Stimulated activated memory B cell treated with anti-CD40 and anti-IgM and Interleukin-4, amounts not matched to agents 10 μg/mL and 1 μg/mL and 100 μg/mL, for 72 hours (primary cell): ENCODE measurements around the gene KIAA2012.

Source experiments
- ATAC-seq: fragments of 150-1000 bp; cut with Tn5 transposase; 2 replicates; pipeline ENCODE4 v1.10.0; 2021
- H3K27ac Mint-ChIP-seq: one replicate; pipeline ENCODE4 v1.8.0; 2022; ENCODE audit warnings: mild to moderate bottlenecking, mixed read lengths
- H3K27me3 Mint-ChIP-seq: one replicate; pipeline ENCODE4 v1.8.0; 2022; ENCODE audit warnings: mixed read lengths
- H3K36me3 Mint-ChIP-seq: one replicate; pipeline ENCODE4 v1.8.0; 2022; ENCODE audit warnings: mixed read lengths
- H3K4me1 Mint-ChIP-seq: one replicate; pipeline ENCODE4 v1.8.0; 2022; ENCODE audit warnings: mixed read lengths
- H3K4me3 Mint-ChIP-seq: one replicate; pipeline ENCODE4 v1.8.0; 2022; ENCODE audit warnings: mild to moderate bottlenecking, moderate library complexity, mixed read lengths
- H3K9me3 Mint-ChIP-seq: one replicate; pipeline ENCODE4 v1.8.0; 2022; ENCODE audit warnings: mixed read lengths

KIAA2012 gene

GRCh38 chr2:202112041-202112440 lies 39.0 kb downstream of the KIAA2012 start:
- no peak overlapping the region for H3K27ac Mint-ChIP-seq
- no peaks in the 10 kb centered on the region for H3K36me3 Mint-ChIP-seq
- no peak for ATAC-seq
- H3K27me3 Mint-ChIP-seq, result peaks cover 35% of the 10 kb centered on the region
- no peaks in the 10 kb centered on the region for H3K4me1 Mint-ChIP-seq
- H3K4me3 Mint-ChIP-seq, result no peak overlapping the region
- H3K9me3 Mint-ChIP-seq, result no peaks in the 10 kb centered on the region

- no peak overlapping the region for H3K27ac Mint-ChIP-seq
- H3K4me1 Mint-ChIP-seq, result no peaks in the 10 kb centered on the region
- no peaks in the 10 kb centered on the region for H3K36me3 Mint-ChIP-seq
- H3K9me3 Mint-ChIP-seq, result no peaks in the 10 kb centered on the region
- H3K27me3 Mint-ChIP-seq, result peaks cover 37% of the 10 kb centered on the region
- ATAC-seq, result no peak
- H3K4me3 Mint-ChIP-seq, result no peak overlapping the region
Measured at GRCh38 chr2:202113571-202114142, 40.6 kb downstream of the KIAA2012 start.

- no peak overlapping the region for H3K4me3 Mint-ChIP-seq
- H3K27me3 Mint-ChIP-seq, result peaks cover 37% of the 10 kb centered on the region
- no peaks in the 10 kb centered on the region for H3K36me3 Mint-ChIP-seq
- H3K9me3 Mint-ChIP-seq, result no peaks in the 10 kb centered on the region
- no peak overlapping the region for H3K27ac Mint-ChIP-seq
- no peak for ATAC-seq
- no peaks in the 10 kb centered on the region for H3K4me1 Mint-ChIP-seq
Measured at GRCh38 chr2:202114291-202114690, 41.2 kb downstream of the KIAA2012 start.

- Mint-ChIP-seq H3K27me3 (peaks cover 37% of the 10 kb centered on the region), H3K27ac (no peak overlapping the region), H3K36me3 (no peaks in the 10 kb centered on the region), H3K9me3 (no peaks in the 10 kb centered on the region), H3K4me3 (no peak overlapping the region), H3K4me1 (no peaks in the 10 kb centered on the region)
- no peak for ATAC-seq
Measured at GRCh38 chr2:202114795-202115194, 41.7 kb downstream of the KIAA2012 start.

GRCh38 chr2:202115479-202115971 lies 42.5 kb downstream of the KIAA2012 start:
- no peaks in the 10 kb centered on the region for H3K36me3 Mint-ChIP-seq
- peaks cover 2% of the 10 kb centered on the region for H3K9me3 Mint-ChIP-seq
- no peak overlapping the region for H3K27ac Mint-ChIP-seq
- no peaks in the 10 kb centered on the region for H3K4me1 Mint-ChIP-seq
- H3K27me3 Mint-ChIP-seq, result peaks cover 37% of the 10 kb centered on the region
- H3K4me3 Mint-ChIP-seq, result no peak overlapping the region
- no peak for ATAC-seq

- no peak overlapping the region for H3K4me3 Mint-ChIP-seq
- peaks cover 37% of the 10 kb centered on the region for H3K27me3 Mint-ChIP-seq
- H3K27ac Mint-ChIP-seq, result no peak overlapping the region
- H3K36me3 Mint-ChIP-seq, result no peaks in the 10 kb centered on the region
- peaks cover 3% of the 10 kb centered on the region for H3K9me3 Mint-ChIP-seq
- peaks cover 3% of the 10 kb centered on the region for H3K4me1 Mint-ChIP-seq
- ATAC-seq, result no peak
Measured at GRCh38 chr2:202116691-202117090, 43.6 kb downstream of the KIAA2012 start.

- Mint-ChIP-seq H3K4me1 (peaks cover 8% of the 10 kb centered on the region), H3K27ac (no peak overlapping the region), H3K36me3 (no peaks in the 10 kb centered on the region), H3K9me3 (peaks cover 3% of the 10 kb centered on the region), H3K27me3 (peaks cover 23% of the 10 kb centered on the region), H3K4me3 (no peak overlapping the region)
- no peak for ATAC-seq
Measured at GRCh38 chr2:202118168-202118567, 45.1 kb downstream of the KIAA2012 start.

GRCh38 chr2:202120828-202121227 lies 47.8 kb downstream of the KIAA2012 start:
- Mint-ChIP-seq H3K4me1 (peaks cover 8% of the 10 kb centered on the region), H3K27ac (no peak overlapping the region), H3K36me3 (no peaks in the 10 kb centered on the region), H3K27me3 (peaks cover 24% of the 10 kb centered on the region), H3K9me3 (peaks cover 3% of the 10 kb centered on the region), H3K4me3 (no peak overlapping the region)
- ATAC-seq, result no peak

- no peaks in the 10 kb centered on the region for H3K36me3 Mint-ChIP-seq
- ATAC-seq, result peak; percentile 91
- peaks cover 3% of the 10 kb centered on the region for H3K9me3 Mint-ChIP-seq
- H3K4me3 Mint-ChIP-seq, result no peak overlapping the region
- H3K27me3 Mint-ChIP-seq, result peaks cover 18% of the 10 kb centered on the region
- peak overlapping the region; percentile 54 for H3K27ac Mint-ChIP-seq
- H3K4me1 Mint-ChIP-seq, result peaks cover 8% of the 10 kb centered on the region
Measured at GRCh38 chr2:202121532-202122162, 48.6 kb downstream of the KIAA2012 start.

GRCh38 chr2:202122163-202122540 lies 49.1 kb downstream of the KIAA2012 start:
- H3K36me3 Mint-ChIP-seq, result no peaks in the 10 kb centered on the region
- peaks cover 3% of the 10 kb centered on the region for H3K9me3 Mint-ChIP-seq
- ATAC-seq, result peak; percentile 50
- peaks cover 8% of the 10 kb centered on the region for H3K4me1 Mint-ChIP-seq
- no peak overlapping the region for H3K4me3 Mint-ChIP-seq
- peaks cover 13% of the 10 kb centered on the region for H3K27me3 Mint-ChIP-seq
- peak overlapping the region; percentile 54 for H3K27ac Mint-ChIP-seq

GRCh38 chr2:202122980-202123720 lies 50.1 kb downstream of the KIAA2012 start:
- no peak overlapping the region for H3K4me3 Mint-ChIP-seq
- H3K27ac Mint-ChIP-seq, result no peak overlapping the region
- peaks cover 8% of the 10 kb centered on the region for H3K4me1 Mint-ChIP-seq
- no peak for ATAC-seq
- H3K27me3 Mint-ChIP-seq, result peaks cover 12% of the 10 kb centered on the region
- H3K9me3 Mint-ChIP-seq, result peaks cover 3% of the 10 kb centered on the region
- H3K36me3 Mint-ChIP-seq, result no peaks in the 10 kb centered on the region

GRCh38 chr2:202124286-202124685 lies 51.2 kb downstream of the KIAA2012 start:
- Mint-ChIP-seq H3K9me3 (peaks cover 3% of the 10 kb centered on the region), H3K27me3 (peaks cover 12% of the 10 kb centered on the region), H3K4me1 (peaks cover 8% of the 10 kb centered on the region), H3K36me3 (no peaks in the 10 kb centered on the region), H3K27ac (no peak overlapping the region), H3K4me3 (no peak overlapping the region)
- no peak for ATAC-seq

GRCh38 chr2:202127687-202128331 lies 54.8 kb downstream of the KIAA2012 start:
- H3K27ac Mint-ChIP-seq, result no peak overlapping the region
- no peak for ATAC-seq
- H3K27me3 Mint-ChIP-seq, result peaks cover 12% of the 10 kb centered on the region
- no peaks in the 10 kb centered on the region for H3K36me3 Mint-ChIP-seq
- H3K4me3 Mint-ChIP-seq, result no peak overlapping the region
- no peaks in the 10 kb centered on the region for H3K4me1 Mint-ChIP-seq
- H3K9me3 Mint-ChIP-seq, result no peaks in the 10 kb centered on the region

- Mint-ChIP-seq H3K27ac (no peak overlapping the region), H3K4me1 (no peaks in the 10 kb centered on the region), H3K27me3 (no peaks in the 10 kb centered on the region)
Measured at GRCh38 chr2:202129841-202130240, 56.8 kb downstream of the KIAA2012 start.

GRCh38 chr2:202133200-202133908 lies 60.3 kb downstream of the KIAA2012 start:
- Mint-ChIP-seq H3K4me1 (no peaks in the 10 kb centered on the region), H3K9me3 (no peaks in the 10 kb centered on the region), H3K27me3 (no peaks in the 10 kb centered on the region), H3K4me3 (no peak overlapping the region), H3K27ac (no peak overlapping the region), H3K36me3 (no peaks in the 10 kb centered on the region)
- ATAC-seq, result no peak

More at GRCh38 chr2:202129841-202130240, 56.8 kb downstream of the KIAA2012 start:
- Mint-ChIP-seq H3K36me3 (no peaks in the 10 kb centered on the region), H3K9me3 (no peaks in the 10 kb centered on the region), H3K4me3 (no peak overlapping the region)
- ATAC-seq, result no peak
